Upper lobe of left lung (tissue), 4 donors: ENCODE measurements around the gene RGS14.

Experiments
- POLR2A ChIP-seq, 4 donors: fragments of 450-650 bp; IDR thresholded peaks; one replicate each; pipeline ENCODE4 v1.5.1; 2016 to 2017; ENCODE audit warnings: antibody characterized with exemption in 4 of 4, mild to moderate bottlenecking in 2 of 4
- TF ChIP-seq, protein P1 (sequence below), 6 experiments: fragments of 450-650 bp in 4 of 6; fragments of 200-600 bp in 2 of 6; sonication (generic) in 2 of 6; IDR thresholded peaks; one replicate each; pipeline ENCODE4 v1.5.1; 2016 to 2019; ENCODE audit warnings: antibody characterized with exemption in 6 of 6

DNA sequence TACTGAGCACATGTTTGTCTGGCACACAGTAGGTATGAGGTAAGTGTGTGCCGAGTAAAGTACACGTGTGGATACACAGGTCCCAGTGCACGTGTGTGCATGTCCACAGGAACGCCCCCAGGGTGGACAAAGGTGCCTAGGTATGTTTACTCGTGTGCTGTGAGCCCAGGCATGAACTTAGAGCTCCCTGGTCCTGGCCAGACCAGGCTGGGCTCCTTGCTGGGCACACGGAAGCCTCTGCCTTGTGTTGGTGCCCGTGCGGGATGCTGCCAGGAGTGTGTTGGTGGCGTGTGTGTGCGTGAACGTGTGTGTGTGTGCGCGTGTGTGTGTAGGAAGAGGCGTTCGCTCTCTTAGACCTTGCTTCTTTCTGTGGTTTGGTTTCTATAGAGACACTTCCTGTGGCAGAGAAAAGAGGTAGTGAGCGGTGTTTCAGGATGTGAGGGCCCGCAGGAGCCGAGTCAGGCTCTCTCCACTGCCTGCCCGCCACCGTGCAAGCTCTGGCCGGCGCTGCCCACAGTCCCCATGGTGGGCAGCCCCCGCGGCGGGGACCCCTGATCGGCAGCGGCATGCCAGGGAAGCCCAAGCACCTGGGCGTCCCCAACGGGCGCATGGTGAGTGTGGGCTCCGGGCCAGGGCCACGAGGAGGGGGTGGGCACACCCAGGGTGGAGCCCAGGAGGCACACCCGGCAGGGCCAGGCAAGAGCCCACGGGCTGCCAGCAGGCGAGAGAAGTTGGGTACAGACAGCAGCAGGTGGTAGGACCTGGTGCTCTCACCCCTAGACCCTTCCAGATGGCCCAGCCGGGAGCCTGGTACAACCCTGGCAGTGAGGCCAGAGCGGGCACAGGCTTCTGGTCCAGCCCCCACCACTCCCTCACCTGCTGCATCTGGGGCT lies at the start of gene RGS14:
- TF ChIP-seq, protein P1, sequence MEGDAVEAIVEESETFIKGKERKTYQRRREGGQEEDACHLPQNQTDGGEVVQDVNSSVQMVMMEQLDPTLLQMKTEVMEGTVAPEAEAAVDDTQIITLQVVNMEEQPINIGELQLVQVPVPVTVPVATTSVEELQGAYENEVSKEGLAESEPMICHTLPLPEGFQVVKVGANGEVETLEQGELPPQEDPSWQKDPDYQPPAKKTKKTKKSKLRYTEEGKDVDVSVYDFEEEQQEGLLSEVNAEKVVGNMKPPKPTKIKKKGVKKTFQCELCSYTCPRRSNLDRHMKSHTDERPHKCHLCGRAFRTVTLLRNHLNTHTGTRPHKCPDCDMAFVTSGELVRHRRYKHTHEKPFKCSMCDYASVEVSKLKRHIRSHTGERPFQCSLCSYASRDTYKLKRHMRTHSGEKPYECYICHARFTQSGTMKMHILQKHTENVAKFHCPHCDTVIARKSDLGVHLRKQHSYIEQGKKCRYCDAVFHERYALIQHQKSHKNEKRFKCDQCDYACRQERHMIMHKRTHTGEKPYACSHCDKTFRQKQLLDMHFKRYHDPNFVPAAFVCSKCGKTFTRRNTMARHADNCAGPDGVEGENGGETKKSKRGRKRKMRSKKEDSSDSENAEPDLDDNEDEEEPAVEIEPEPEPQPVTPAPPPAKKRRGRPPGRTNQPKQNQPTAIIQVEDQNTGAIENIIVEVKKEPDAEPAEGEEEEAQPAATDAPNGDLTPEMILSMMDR (IDR thresholded peaks at IDR 0.05): no peak
- TF ChIP-seq POLR2A (IDR thresholded peaks at IDR 0.05): peak in 1 of 4 donors; percentile 29
